Cerebellar nuclear complex (tissue), 1 donor: ENCODE data around the gene TMEM151A.

Experiments used
- DNase-seq, 2 experiments: peaks; one replicate each; lab custom pipeline; 2025; lab: John Stamatoyannopoulos, UW

The TMEM151A gene

DNA sequence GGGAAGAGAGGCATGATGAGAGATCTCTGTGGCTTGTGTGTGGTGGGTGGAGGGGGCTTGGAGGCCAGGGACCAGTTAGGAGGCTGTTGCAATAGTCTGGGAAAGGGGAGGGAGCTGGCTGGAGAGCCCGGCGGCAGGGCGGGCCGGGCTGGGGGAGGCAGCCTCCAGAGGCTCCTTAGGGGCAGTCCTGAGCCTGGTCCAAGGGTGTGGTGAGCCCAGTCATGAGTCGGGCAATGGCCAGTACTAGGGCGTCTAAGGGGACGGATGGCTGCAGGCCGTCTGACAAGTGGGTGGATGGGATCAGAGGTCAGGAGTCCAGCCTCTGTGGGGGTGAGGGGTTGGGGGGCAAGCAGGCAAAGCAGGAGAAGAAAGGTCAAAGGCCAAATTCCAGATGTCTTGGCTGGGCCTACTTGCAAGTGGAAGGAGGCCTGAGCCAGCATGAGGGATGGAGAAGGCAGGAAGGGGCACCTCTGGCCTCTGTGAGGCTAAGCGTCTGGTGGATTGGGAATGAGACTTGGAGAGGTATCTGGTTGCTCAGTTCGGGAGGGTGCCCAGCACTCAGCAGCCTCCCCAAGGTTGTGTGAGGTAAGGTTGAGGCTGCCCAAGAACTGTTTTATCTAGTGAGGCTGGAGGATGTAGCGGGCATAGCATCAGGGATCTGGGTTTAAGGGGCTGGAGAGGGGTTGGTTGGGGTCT, 31.2 kb downstream of the TMEM151A start:
- no peak for DNase-seq

DNA sequence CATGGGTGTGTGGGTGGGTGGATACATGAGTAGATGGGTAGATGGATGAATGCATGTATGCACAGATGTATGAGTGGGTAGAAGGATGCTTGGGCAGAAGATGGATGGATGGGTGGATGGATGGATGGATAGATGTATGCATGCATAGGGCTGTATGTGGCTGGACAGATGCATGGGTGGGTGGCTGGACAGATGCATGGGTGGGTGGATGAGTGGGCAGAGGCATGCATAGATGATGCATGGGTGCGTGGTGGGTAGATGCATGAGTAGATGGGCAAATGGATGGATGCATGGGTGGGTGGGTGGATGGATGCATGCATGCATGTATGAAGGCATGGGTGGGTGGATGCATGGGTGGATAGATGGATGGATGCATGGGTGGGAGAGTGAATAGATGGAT, 32.0 kb downstream of the TMEM151A start:
- DNase-seq: no peak

DNA sequence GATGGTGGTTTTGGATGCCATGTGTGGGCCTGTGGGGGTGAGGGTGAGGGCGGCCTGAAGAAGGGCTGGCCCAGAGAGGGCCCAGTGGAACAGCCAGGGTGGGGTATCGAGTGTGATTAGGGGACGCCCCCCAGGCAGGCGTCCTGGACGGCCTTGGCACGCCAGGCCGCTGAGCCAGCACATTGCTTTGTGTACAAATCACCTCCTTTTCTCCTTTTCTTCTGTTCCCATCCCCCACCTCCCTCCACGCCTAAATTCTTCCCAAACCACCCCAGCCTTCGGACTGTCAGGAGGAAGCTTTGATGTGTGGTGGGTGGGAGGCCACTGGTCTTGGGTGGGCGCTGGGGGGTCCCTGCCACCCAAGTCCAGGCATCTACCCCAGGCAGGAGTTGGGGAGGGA, 33.0 kb downstream of the TMEM151A start:
- no peak for DNase-seq

DNA sequence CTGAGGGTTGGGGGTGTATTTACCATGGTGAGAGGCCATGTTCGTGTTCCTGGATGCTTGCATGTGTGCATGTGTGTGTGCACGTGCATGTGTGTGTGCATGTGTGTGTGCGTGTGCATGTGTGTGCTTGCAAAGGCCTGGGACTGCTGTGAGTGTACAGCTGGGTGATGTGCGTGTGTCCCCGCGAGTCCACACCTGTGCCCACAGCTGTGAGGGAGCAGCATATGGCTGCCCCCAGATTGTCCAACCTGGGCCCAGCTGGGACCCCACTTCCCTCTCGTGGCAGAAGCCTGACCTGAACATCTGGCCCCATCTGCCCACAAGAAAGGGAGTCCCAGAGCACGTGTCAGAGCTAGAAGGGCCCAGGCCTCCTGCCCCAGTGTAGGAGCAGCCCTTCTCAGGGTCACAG, 33.6 kb downstream of the TMEM151A start:
- DNase-seq: no peak

DNA sequence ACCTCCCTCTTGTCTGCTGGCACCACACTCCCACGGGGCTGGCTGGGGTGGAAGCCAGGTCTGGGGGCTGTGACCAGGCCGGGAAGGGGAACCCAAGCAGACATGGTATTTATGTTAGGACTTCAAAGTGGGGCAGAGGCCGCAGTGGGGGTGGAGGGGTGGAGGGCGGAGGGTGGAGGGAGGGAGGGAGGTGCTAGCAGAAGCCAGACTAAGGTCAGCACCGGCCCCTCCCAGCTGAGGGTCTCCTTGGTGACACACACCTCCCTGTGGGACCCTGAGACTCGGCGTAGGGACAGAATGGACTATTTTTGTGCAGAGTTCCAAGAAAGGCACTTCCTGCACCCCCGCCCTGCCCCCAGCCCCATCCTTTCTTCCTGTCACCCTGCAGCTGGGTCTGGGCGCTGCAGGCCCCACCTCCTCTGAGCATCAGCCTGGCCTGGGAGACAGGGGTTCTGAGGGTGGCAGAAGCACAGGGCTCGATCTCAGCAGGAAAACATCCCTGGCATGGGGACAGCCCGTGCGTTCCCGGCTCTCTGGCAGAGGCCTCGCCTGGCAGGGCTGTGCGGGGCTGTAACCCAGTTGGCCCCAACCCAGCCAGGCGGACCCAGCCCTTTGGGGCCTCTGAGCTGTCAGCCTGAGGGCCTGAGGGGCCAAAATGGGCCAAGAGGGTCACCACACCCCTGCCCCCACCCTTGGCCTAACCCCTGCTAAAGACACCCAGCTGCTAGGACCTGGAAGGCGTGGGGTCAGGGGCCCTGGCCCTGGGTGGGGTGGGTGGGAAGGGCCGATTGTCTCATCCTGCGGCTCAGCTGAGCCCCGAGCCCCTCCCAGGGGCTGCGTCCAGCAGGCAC, 34.8 kb downstream of the TMEM151A start:
- no peak for DNase-seq

DNA sequence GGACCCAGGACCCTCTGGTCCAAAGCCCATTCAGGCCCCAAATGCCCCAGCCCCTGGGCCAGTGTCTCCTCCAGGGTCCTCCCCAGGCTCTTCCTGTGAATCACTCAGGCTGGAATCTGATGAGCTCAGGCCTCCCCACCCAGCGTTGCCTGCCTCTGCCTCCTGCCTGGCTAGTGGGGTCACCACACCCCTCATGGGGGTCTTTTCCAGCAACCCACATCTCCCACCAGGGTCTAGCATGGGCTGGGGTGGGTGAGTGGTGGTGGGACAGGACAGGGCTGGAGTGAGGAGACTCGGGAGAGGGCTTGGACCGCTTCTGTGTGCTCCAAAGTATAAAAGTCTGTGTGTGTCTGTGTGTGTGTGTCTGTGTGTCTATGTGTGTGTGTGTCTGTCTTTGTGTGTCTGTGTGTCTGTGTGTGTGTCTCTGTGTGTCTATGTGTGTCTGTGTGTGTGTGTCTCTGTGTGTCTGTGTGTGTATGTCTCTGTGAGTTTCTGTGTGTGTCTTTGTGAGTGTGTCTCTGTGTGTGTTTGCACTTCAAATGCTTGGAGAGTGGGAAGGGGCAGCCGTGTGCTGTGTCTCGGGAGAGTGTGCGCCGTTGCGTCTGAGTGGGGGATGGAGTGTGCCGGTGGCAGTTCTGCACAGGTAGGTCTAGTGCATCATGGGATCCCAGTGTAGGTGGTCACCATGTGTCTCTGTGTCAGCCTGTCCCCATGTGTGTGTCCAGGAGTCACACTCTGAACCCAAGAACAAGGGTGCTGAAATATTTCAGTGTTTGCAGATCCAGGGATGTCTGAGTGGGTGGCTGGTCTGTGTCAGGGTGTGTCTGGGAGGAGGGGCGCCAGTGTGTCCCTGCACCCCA, 35.7 kb downstream of the TMEM151A start:
- DNase-seq: no peak

DNA sequence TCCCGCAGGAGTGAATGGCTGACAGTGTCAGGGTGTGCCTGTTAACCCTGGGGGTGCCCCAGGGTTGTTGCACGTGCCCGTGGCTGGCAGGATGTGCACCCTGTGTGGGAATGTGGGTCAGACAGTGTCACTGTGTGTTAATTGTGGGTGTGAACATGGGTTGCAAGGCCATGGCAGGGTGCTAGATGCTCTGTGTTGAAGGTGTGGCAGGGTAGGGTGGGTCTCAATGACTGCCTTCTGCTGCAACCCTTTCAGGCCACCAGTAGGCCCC, 36.3 kb downstream of the TMEM151A start:
- no peak for DNase-seq

DNA sequence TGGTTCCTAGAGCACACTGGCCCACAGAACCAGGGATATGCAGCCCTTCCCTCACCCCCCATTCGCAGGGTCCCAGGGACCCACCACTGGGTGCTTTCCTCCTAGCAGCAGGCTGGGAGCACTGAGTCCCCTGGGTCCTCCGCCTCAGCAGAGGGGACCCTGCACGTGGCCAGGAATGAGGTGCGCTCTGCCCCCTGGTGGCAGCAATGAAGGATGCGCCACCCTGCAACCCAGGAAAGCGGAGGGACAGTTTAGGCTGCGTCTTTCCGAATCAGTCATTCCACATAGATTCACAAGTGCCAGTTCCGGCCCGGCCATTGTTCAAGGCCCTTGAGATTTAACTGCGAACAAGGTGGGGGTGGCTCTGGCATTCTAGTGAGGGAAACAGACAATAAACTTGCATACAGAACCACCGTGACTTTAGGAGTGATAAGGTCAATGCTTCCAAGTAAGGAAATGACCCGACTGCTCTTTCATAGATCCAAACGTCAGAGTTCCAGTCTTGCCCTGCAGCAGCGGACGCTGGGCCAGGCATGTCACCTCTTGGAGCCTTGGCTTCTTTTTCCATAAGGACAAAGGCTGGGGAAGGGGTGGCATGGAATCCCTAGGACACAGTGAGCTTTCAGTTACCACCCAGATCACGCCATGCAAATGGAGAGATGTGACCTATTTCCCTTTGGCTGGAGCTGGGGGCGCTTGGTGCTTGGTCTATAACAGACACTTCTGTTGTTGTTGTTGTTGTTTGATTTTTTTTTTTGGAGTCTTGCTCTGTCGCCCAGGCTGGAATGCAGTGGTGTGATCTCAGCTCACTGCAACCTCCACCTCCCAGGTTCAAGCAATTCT, 36.8 kb downstream of the TMEM151A start:
- DNase-seq: no peak

DNA sequence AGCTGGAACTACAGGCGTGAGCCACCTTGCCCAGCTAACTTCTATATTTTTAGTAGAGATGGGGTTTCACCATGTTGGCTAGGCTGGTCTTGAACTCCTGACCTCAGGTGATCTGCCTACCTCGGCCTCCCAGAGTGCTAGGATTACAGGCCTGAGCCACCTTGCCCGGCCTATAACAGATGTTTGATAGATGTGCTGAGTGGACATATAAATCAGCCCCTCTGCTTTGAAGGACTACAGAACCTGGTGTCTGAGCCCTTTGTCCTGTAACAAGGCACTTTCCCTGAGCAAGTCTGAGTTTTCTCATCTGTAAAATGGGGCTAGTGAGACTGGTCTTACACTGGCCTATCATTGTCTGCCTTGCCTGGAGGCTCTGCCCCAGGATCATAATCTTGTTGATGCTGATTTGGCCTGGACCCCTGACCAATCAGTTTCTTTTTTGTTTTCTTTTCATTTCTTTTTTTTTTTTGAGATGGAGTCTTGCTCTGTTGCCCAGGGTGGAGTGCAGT, 37.5 kb downstream of the TMEM151A start:
- no peak for DNase-seq

DNA sequence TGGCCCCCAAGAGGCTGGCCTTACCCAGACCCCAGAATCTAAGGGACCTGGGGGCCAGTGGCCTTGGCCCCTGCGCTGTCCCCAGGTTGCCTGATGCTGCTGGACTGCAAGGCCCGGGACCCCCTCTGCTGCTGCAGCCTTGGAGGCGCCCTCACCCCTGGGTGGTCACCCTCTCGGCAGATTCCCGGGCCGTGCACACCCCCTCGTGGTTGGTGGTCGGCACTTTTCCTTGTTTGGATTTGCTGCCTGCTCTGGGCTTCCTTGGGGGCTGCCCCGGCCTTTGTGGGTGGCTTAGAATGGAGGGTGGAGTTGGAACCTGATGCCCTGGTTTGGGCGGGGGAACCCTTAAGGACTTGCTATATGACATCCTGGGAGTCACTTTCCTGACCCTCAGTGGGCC, 39.2 kb downstream of the TMEM151A start:
- DNase-seq: no peak

DNA sequence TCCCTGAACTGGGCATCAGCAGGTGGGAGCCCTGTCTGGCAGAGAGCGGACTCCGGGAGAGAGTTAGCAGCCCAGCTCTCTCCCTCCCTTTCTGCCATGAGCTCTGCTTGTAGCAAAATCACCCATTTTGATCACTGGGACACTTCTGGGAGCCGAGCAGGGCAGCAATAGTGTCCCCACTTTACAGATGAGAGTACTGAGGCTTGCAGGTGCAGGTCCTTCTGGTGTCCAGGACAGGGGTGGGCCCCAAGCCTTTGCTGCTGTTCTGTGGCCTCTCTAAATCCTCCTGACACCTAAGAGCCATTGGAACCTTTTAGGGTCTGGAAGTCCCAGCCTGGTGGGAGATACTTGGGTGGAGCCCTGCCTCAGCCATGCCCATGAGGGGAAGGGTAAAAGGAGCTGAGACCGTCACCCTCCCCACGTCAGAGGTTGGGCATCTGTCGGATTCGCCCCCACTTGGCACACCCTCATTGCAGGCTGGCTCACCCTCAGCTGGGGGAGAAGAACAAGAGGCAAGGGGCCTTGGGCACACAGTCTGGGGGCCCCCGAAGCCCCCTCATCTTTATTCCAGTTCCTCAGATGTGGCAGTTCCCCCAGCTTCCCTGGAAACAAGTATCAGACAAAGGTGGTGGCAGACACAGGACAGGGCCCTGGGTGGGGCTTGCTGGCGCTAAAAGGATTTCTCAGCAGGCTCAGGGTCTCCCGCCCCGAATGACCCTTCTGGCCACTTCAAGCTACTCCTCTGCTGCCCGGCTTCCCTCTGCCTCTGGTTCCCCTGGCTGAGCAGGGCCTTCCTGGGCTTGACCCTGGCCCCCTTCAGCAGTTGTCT, 40.1 kb downstream of the TMEM151A start:
- DNase-seq: no peak

DNA sequence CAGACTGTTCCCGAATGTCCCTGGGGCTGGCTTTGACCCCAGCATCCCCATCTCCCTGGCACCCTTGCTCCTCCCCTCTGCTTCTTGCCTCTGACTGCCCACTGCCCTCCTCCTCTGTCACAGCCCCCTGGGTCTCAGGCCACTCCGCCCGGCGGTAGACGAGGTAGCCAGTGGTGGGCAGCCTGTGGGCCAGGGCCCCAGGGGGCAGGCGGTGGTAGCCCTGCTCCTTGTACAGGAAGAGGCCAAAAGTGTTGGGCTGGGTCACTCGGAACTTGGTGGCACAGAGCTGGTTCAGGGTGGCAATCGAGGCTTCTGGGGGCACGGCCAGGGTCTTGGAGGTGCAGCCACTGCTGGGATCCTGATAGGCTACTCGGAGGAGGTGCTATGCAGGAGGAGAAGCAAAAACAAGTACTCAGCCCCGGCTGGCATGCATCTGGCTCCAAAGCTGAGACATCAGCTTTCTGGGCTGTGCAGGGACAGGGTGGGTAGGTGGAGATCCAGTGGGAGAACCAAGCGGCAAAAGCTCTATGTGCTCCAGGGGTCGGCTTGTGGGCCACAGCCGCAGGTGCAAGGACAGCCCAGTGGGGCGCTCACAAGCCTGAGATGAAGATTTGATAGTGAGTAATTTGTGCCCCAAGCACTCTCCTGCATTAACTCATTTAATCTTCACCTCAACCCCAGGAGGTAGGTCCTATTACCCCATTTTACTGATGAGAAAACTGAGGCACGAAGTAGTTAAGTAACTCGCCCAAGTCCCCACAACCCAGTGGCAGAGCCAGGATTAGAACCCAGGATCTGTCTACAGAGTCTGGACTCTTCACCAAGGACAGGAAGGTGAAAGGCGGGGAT, 40.9 kb downstream of the TMEM151A start:
- no peak for DNase-seq

DNA sequence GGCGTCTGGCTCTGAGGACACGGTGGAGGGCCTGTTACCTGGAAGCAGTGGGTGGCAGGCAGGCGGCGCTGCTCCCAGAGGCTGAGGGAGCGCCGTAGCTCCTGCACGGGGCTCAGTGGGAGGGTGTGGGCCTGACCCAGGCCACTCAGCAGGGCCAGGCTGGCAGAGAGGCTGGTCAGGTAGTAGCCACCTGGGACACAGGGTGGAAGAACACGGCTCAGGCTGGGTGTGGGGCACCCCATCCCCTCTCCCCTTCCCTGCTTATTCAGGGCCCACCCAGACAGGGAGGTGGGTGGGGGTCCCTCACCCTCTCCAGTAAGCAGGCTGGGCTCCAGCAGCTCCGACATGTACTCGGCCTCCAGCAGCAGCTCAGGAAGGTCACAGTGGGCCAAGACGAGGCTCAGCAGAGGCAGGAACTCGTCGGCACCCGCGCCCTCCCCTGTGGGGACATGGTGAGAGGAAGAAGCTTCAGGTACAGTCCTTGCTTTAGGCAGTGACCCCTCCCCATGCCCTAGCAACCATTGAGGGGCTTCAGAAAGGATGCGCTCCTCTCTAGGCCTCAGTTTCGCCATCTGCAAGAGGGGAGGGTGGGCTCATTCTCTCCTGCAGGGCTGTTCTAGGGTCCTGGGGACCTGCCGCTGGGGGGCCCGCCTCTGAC, 41.7 kb downstream of the TMEM151A start:
- no peak for DNase-seq

DNA sequence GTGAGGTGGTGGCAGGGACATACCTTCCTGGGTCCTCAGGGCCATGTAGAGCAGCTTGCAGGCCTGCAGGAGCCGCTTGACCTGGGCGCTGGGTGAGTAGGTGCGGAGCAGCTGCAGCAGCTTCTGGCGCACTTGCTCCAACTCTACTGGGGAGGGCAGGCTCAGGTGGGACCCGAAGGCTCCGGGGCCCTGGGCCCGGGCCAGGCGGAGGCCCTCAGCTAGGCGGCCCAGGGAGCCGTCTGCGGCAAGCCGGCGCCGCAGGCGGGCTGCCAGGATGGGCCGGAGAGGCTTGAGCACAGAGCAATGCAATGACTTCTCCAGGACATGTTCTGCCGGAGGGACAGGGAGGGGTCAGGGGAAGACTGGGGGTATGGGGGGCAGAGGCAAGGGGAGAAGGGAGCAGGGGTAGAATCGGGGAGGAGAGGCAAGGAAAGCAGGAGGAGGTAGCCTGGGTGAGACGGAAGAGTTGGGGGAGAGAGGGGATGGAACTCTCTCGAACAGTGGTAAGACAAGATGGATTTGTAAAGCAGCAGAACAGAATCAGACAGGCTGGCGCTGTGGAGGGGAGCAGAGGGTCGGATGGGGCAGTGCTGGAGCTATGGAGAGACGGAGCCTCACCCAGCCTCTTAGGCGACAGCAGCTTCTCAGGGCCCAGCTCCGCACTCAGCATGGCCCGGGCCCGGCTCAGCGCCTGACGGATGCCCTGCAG, 42.4 kb downstream of the TMEM151A start:
- no peak for DNase-seq

DNA sequence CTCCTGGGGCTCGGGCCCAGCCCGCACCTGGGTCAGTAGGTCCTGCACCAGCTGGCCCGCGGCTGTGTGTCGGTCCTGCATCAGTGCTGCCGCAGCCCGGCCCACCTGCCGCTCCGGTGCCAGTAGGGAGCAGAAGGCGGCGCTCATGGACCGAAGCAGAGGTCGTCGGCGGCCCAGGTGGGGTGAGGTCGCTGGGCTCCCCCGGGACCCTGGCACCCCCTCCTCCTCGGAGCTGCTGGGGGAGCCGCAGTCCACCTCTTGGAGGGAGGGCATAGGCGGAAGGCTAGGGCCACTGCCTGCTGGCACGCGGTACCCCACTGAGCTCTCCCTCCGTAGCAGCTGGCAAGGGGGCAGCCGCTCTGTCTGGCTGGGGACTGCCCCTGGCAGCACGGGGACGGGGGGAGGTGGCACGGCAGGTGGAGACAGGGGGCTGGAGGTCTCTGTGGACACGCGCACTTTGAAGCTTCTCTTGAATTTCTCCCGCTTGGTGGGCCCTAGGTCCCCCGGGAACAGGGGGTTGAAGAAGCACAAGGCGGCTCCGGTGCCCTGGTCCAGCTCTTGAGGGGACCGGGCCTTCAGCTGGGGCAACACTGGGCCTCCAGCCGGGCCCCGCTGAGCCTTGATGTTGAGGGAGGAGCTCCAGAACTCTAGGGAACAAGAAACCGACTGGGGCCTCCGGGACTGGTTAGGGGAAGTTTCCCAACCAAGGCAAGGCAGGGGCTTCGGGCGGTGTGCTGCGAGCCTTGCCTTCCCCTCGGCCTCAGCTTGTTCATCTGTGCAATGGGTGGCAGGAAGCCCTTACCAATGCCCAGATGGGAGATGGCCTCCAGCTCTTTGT, 43.1 kb downstream of the TMEM151A start:
- no peak for DNase-seq

DNA sequence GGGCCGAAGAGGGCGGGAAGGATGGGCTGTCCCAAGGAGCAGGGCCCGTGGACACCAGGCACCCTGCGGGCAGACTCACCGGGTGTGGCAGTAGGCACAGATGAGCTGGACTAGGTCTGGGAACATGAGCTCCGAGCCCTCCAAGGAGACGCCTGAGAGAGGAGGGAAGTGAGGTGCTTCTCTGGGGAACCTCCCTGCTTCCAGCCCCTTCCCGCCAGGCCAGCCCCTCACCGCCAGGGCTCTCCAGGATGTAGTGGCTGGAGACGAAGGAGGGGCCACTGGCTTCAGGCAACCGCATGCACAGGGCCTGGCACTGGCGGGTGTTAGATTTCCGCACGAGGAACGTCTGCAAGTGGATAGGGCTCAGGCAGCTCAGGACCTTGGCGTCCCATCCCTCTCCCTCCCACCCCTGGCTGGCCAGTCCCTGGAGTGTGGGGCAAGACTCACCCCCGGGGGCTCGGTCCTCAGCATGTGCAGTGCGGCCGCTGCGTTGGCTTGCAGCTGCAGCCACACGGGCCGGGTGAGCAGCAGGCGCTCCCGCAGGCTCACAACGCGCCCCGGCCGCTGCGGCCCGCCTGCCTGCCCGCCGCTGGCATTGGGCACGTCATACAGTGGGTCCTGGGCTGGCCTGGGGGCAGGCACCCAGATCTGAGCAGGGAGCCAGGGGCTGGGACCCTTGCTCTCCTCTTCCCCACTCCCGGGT, 44.0 kb downstream of the TMEM151A start:
- DNase-seq: no peak
